ENCODE measurements around the gene ISL2.
A peak's percentile ranks its signal among the peaks of the same experiment; 100 is the strongest.
"Not testable (repeated sequence)": the region's sequence is repeated elsewhere in the genome, so short reads cannot be mapped to it uniquely, and the experiment has no call there.

The ISL2 gene

DNA sequence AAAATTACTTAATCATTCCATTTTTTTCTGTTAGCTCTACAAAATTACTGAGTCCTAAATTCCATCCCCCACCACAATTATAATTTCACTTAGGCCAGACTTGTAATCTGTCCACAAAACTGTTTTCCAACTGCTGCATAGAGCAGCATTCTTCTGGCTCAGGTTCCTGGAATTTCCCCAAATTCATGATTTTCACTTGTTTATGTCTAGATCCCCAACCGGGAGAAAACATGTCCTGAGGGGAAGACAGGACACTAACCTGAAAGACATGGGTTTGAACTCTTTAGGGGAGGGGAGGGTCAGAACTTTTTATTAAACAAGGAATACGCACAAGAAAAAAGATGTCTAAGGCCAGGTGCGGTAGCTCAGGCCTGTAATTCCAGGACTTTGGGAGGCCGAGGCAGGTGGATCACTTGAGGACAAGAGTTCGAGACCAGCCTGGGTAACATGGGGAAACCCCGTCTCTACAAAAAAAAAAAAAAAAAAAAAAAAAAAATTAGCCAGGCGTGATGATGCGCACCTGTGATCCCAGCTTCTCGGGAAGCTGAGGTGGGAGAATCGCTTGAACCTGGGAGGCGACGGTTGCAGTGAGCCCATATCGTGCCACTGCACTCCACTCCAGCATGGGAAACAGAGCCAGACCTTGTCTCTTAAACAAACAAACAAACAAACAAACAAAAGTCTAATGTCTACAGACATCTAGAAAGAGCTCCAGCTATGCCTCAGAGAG lies 26.8 kb upstream of the ISL2 start:
- DNase-seq (ENCODE audit: low read depth, low spot score), result no peak
- Histone ChIP-seq H3K9ac (ENCODE audit: insufficient read length) (no peak overlapping the region), H3K27ac (no peak overlapping the region), H3K36me3 (ENCODE audit: insufficient read depth, low read length) (no peaks in the 10 kb centered on the region), H3K4me3 (no peak overlapping the region), H3K9me3 (ENCODE audit: low read depth, low read length) (no peaks in the 10 kb centered on the region)
- TF ChIP-seq POLR2AphosphoS5 (IDR thresholded peaks at IDR 0.05; ENCODE audit: borderline replicate concordance, low read depth, low read length) (no peak), EZH2 (IDR thresholded peaks at IDR 0.05) (no peak), FOXP2 (optimal IDR thresholded peaks at IDR 0.05; ENCODE audit: control extremely low read depth, extremely low read length, insufficient read depth) (no peak)

DNA sequence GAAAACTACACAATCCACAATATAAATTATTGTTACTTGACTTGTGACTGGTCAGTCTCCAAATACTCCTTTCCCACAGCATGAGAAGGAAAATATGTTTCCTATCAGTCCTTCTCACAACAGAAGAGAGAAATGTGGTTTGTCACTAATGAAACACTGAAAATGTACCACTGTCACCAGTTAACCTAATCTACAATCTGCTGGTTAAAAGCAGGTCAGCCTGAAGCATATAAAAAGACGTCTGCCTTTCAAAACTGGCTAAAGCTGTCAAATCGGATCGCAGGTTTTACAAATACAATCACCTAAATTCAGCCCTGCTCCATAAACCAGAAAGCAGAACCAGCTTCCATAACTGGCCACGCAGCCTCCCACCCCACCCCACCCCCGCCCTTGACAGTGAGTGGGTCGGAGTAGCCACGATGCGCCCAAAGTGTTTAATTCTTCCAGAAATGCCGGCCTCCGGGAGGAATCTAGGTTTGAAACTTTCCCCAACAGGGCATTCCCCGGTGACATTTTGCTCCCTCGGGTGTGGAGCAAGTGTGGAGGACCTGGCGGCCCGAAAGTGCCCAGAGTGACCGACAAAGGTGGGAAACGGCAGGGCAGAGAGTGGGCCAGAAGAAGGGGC lies 26.0 kb upstream of the ISL2 start:
- no peak for DNase-seq (ENCODE audit: low read depth, low spot score)
- Histone ChIP-seq H3K9ac (ENCODE audit: insufficient read length) (no peak overlapping the region), H3K36me3 (ENCODE audit: insufficient read depth, low read length) (no peaks in the 10 kb centered on the region), H3K4me3 (no peak overlapping the region), H3K9me3 (ENCODE audit: low read depth, low read length) (no peaks in the 10 kb centered on the region), H3K27ac (no peak overlapping the region)
- TF ChIP-seq FOXP2 (optimal IDR thresholded peaks at IDR 0.05; ENCODE audit: control extremely low read depth, extremely low read length, insufficient read depth), result no peak
- TF ChIP-seq EZH2 (IDR thresholded peaks at IDR 0.05), result no peak
- TF ChIP-seq POLR2AphosphoS5 (IDR thresholded peaks at IDR 0.05; ENCODE audit: borderline replicate concordance, low read depth, low read length), result no peak

DNA sequence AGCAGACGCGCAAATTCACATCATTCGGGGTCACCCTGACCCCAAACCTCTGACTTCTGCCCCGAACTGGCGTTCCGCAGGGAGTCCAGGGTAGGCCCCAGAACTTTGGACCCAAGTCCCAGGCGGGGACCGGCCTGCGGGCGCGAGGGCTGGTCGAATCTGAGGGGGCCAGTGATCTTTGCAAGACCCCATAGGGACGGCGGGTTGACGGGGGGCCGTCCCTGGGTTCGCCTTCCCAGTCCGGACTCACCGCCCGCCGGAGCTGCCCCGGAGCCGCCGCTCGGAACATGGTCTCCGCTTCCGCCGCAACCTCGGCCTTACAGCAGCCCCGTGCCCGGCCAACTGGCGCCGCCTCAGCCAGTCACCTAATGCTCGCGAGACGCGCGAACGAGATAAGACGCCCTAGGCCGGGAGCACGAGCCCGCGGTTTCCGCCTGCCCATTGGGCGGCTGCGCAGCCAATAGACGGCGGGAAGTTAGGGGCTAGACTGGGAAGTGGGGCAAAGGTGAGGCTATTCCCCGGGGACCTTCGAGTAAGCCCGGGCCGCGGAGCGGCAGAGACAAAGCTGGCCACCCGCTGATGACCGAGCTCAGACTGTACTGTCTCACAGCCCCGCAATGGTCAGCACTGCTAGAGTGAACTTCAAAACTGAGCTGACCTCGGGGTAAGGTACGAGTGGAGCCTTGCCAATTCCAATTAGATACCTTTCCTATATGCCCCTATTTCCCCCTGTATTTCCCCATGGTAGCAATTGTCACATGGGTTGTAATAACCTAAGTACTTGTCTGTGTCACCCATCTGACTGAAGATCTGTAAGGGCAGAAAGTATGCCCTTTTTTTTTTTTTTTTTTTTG lies 25.2 kb upstream of the ISL2 start, which contains the start of gene ETFA:
Gene ETFA, minus strand, starts transcription at position 370 of the 854 bp plus-strand sequence. Its CDS starts 81 bp downstream, at position 289.
- Histone ChIP-seq H3K9ac (ENCODE audit: insufficient read length) (no peak within 1 kb of the TSS), H3K9me3 (ENCODE audit: low read depth, low read length) (no peaks in the 10 kb centered on the region), H3K4me3 (no peak within 1 kb of the TSS), H3K27ac (no peak within 1 kb of the TSS), H3K36me3 (ENCODE audit: insufficient read depth, low read length) (no peaks in the 10 kb centered on the region)
- TF ChIP-seq FOXP2 (optimal IDR thresholded peaks at IDR 0.05; ENCODE audit: control extremely low read depth, extremely low read length, insufficient read depth), result no peak
- TF ChIP-seq POLR2AphosphoS5 (IDR thresholded peaks at IDR 0.05; ENCODE audit: borderline replicate concordance, low read depth, low read length), result peak; percentile 77
- no peak for DNase-seq (ENCODE audit: low read depth, low spot score)

DNA sequence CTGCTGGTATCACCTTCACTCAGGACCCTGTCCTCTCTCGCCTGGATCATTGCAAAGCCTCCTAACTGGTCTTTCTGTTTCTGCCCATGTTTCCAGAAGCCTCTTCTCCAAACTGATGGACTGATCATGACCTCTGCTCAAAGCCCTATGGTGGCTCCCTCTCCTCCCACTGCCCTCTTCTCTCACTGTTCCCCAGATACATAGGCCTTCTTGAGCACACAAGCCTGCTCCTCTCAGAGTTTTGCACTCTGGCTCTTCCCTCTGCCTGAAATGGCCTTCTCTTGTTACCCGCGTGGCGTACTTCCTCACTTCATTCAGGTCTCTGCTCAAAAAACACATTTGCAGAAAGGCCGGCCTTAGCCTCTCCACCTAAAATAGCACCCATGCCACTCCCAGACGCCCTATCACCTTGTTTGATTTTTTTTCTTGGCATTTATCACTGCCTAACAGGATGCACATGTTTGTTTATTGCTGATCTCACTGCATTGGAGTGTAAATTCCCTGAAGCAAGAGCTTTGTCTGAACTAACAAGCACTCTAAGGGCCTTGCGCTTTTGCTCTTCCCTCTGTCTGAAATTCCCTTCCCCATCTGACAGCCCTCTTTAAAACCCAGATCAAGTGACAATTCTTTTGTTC lies 23.9 kb upstream of the ISL2 start:
- Histone ChIP-seq H3K36me3 (ENCODE audit: insufficient read depth, low read length) (no peaks in the 10 kb centered on the region), H3K27ac (no peak overlapping the region), H3K4me3 (no peak overlapping the region), H3K9ac (ENCODE audit: insufficient read length) (no peak overlapping the region), H3K9me3 (ENCODE audit: low read depth, low read length) (no peaks in the 10 kb centered on the region)
- no peak for TF ChIP-seq FOXP2 (optimal IDR thresholded peaks at IDR 0.05; ENCODE audit: control extremely low read depth, extremely low read length, insufficient read depth)
- no peak for TF ChIP-seq POLR2AphosphoS5 (IDR thresholded peaks at IDR 0.05; ENCODE audit: borderline replicate concordance, low read depth, low read length)
- TF ChIP-seq EZH2 (IDR thresholded peaks at IDR 0.05), result no peak
- DNase-seq (ENCODE audit: low read depth, low spot score), result no peak

DNA sequence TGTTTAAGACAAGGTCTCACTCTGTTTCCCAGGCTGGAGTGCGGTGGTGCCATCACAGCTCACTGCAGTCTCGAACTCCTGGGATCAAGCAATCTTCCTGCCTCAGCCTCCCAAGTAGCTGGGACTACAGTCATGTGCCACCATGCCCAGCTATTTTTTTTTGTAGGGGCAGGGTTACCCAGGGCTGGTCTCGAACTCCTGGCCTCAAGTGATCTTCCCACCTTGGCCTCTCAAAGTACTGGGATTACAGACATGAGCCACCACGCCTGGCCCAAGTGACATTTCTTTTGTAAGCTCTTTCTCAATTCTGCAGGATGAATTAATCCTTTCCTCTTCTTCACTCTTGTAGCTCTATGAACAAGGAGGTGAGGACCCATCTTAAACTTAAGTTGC lies 23.4 kb upstream of the ISL2 start:
- not testable (repeated sequence) for H3K9me3 ChIP-seq (ENCODE audit: low read depth, low read length); H3K4me3 ChIP-seq; DNase-seq (ENCODE audit: low read depth, low spot score); H3K9ac ChIP-seq (ENCODE audit: insufficient read length); H3K36me3 ChIP-seq (ENCODE audit: insufficient read depth, low read length); H3K27ac ChIP-seq

DNA sequence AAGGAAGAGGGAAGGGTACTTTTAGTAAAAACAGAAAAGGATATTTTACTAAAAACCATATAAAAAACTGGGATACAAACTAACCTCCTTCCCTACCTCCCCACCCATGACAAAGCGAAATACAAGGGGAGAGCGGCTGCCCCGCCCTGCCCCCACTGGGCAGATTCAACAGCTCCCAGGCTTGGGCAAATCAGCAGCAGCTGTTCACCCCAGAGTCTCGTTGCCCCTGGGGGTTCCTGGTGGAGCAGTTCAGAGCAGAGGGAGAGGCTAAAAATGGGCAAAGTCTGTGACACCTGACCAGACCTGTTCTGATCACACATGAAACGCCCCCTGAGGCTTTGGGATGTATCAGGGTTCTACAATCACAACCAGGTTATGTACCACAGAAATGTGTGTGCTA lies 22.8 kb upstream of the ISL2 start:
- DNase-seq (ENCODE audit: low read depth, low spot score), result no peak
- no peaks in the 10 kb centered on the region for H3K36me3 ChIP-seq (ENCODE audit: insufficient read depth, low read length)
- H3K9me3 ChIP-seq (ENCODE audit: low read depth, low read length), result no peaks in the 10 kb centered on the region
- no peak overlapping the region for H3K27ac ChIP-seq
- no peak overlapping the region for H3K4me3 ChIP-seq
- H3K9ac ChIP-seq (ENCODE audit: insufficient read length), result no peak overlapping the region
- TF ChIP-seq FOXP2 (optimal IDR thresholded peaks at IDR 0.05; ENCODE audit: control extremely low read depth, extremely low read length, insufficient read depth), result no peak
- no peak for TF ChIP-seq EZH2 (IDR thresholded peaks at IDR 0.05)
- TF ChIP-seq POLR2AphosphoS5 (IDR thresholded peaks at IDR 0.05; ENCODE audit: borderline replicate concordance, low read depth, low read length), result no peak

DNA sequence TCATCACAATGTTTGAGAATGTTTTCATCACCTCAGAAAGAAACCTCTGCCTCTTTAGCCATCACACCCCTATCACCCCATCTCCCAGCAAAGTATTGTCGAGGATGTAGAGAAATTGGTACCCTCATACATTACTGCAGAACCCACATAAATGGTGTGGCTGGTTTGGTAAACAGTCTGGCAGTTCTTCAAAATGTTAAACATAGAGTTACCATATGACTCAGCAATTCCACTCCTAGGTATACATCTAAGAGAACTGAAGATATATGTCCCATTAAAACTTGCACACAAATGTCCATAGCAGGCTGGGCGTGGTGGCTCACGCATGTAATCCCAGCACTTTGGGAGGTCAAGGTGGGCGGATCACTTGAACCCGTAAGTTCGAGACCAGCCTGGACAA lies 16.6 kb upstream of the ISL2 start:
- no peak overlapping the region for H3K4me3 ChIP-seq
- no peak for DNase-seq (ENCODE audit: low read depth, low spot score)
- no peaks in the 10 kb centered on the region for H3K9me3 ChIP-seq (ENCODE audit: low read depth, low read length)
- no peak overlapping the region for H3K9ac ChIP-seq (ENCODE audit: insufficient read length)
- no peak overlapping the region for H3K27ac ChIP-seq
- H3K36me3 ChIP-seq (ENCODE audit: insufficient read depth, low read length), result no peaks in the 10 kb centered on the region
- TF ChIP-seq FOXP2 (optimal IDR thresholded peaks at IDR 0.05; ENCODE audit: control extremely low read depth, extremely low read length, insufficient read depth) (no peak), EZH2 (IDR thresholded peaks at IDR 0.05) (no peak), POLR2AphosphoS5 (IDR thresholded peaks at IDR 0.05; ENCODE audit: borderline replicate concordance, low read depth, low read length) (no peak)

DNA sequence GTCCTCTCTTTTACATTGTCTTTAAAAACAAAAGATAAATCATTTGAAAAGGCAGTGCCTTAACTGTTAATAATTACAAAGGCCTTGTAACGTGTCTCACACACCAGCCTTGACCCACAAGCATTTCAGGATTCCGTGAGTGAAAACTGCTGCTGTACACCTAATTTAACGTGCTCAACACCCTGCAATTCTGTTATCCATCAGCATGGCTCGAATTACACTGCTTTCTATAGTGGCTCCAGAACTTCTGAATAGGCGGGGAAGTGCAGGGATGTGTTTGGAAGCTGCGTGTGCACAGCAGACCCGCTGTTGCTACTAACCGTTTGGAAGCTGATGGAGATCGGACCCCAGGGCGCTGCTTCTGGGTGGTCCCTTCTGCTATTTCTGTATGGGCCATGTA lies 15.4 kb upstream of the ISL2 start:
- no peak for TF ChIP-seq POLR2AphosphoS5 (IDR thresholded peaks at IDR 0.05; ENCODE audit: borderline replicate concordance, low read depth, low read length)
- no peak for TF ChIP-seq EZH2 (IDR thresholded peaks at IDR 0.05)
- TF ChIP-seq FOXP2 (optimal IDR thresholded peaks at IDR 0.05; ENCODE audit: control extremely low read depth, extremely low read length, insufficient read depth), result no peak
- H3K36me3 ChIP-seq (ENCODE audit: insufficient read depth, low read length), result no peaks in the 10 kb centered on the region
- H3K9ac ChIP-seq (ENCODE audit: insufficient read length), result no peak overlapping the region
- DNase-seq (ENCODE audit: low read depth, low spot score), result no peak
- no peaks in the 10 kb centered on the region for H3K9me3 ChIP-seq (ENCODE audit: low read depth, low read length)
- peak overlapping the region; percentile 34 for H3K4me3 ChIP-seq
- H3K27ac ChIP-seq, result no peak overlapping the region
